ENCODE data around the gene PIP4K2A.
A peak's percentile ranks its signal among the peaks of the same experiment; 100 is the strongest.

Gene PIP4K2A

GRCh38 chr10:22620140-22620857, 94.1 kb downstream of the PIP4K2A start:
- DNase-seq (ENCODE audit: low spot score): peak; percentile 96

DNA sequence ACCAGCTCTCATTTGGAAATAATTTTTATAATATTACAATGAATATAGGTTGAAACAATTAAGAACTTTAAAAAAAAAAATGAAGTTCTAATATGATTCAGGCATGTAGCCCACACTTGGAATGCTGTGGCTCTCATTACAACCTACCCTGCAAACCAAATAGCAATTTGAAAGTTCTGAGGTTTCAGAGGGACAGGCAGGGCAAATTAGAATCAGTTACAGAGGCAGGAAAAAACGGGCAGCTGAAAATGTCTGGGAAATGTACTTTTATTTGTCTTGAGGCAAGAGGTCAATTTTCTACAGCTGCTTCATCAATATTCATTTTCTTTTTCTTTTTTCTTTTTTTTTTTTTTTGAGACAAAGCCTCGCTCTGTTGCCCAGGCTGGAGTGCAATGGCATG, 95.3 kb downstream of the PIP4K2A start:
- no peak for DNase-seq (ENCODE audit: low spot score)

DNA sequence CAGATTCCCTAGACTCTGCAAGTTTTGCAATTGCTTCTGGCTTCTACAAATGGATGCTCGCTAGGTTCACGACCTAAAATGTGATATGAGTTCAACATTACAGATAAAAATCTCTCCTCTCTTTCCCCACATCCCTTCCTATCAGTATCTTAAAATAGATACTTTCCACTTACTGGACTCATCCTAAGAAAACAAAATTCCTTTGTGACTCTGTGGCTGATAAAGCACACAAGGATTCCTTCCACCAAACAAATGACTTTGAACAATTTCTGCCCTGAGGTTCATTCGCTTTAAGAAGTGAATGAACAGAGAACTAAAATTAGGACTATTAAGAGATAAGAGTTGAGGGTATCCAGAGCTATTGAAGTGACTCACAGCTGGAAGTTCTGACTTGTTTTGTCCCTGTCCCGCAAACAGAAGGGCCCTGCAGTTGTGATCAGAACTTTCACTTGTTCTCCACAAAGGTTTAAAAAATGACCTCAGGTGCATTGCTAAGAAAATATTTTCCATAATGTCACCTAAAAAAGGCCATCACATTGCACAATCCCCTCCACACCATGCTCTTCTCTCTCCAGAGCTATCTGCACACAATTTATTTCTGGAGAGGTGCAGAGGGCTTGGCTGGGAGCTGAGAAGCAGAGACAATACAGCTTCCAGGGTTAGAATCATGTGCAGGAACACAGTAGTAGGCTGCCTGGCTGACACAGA, 96.1 kb downstream of the PIP4K2A start:
- DNase-seq (ENCODE audit: low spot score): no peak

- DNase-seq (ENCODE audit: low spot score): no peak
Measured at GRCh38 chr10:22617516-22617915, 96.9 kb downstream of the PIP4K2A start.

DNA sequence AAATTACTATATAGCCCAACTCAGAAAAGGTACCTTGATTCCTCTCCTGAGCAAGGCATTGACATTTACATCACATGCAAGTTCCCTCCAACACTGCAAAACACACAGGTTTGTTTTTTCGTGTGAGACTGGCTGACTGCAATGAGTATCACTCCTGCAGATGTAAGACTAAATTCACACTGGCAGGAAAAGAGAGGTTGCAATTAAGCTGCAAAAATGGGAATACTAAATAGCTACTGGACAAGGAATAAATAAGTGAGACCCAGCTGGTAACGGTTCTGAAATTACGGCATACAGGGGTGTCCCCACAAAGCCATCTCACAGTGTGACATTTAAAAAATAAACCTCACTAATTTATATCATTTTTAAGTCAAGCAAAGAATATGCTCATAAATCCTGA, 97.3 kb downstream of the PIP4K2A start:
- no peak for DNase-seq (ENCODE audit: low spot score)

GRCh38 chr10:22615819-22616499, 98.4 kb downstream of the PIP4K2A start:
- DNase-seq (ENCODE audit: low spot score): peak; percentile 75

DNA sequence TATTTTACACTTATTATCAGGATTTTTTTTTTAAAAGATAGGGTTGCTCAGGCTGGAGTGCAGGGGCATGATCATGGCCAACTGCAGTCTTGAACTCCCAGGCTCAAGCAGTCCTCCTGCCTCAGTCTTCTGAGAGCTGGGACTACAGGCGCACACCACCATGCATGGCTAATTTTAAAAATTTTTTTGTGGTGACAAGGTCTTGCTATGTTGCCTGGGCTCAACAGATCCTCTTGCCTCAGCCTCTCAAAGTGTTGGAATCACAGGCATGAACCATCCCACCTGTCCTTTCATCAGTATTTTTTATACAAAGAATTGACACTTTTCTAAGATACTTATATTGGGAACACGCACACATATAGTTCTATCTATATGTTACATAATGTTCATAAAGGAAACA, 99.3 kb downstream of the PIP4K2A start:
- DNase-seq (ENCODE audit: low spot score): peak; percentile 39

DNA sequence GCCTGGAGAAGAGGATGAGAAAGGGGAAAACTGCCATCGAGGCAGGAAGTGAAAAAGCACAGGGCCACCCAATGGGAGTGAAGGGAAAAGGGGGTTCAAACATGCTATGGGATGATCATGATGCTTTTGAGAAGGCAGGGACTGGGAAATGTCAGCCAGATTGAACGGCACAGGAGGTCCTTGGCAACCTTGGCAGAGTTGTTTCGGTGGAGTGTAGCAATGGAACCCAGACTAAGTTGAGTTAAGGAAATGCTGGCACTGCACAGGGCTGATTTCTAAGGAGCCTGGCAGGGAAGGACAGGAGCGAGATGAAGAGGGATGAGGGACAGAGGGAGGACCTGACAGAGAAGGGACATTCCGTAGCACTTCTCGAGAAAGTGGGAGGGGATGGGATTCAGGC, 101.4 kb downstream of the PIP4K2A start:
- no peak for DNase-seq (ENCODE audit: low spot score)

DNA sequence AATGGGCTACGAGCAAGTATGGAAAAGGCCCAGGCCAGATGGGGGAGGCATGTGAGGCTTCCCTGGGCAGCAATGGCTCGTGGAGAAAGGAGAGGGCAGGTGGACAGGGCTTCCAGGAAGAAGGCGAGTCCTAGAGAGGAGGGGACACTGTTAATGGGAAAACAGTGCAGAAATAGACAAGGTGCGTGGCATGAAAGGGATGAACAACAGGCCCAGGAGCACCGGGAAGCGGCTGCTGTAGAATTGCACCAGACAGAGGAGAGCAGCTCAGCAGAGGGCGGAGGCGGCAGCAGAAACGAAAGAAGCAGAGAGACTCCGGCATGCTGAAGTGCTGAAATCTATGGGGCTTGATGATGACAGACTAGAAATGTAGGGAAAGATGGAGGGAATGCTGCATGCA, 102.1 kb downstream of the PIP4K2A start:
- no peak for DNase-seq (ENCODE audit: low spot score)

DNA sequence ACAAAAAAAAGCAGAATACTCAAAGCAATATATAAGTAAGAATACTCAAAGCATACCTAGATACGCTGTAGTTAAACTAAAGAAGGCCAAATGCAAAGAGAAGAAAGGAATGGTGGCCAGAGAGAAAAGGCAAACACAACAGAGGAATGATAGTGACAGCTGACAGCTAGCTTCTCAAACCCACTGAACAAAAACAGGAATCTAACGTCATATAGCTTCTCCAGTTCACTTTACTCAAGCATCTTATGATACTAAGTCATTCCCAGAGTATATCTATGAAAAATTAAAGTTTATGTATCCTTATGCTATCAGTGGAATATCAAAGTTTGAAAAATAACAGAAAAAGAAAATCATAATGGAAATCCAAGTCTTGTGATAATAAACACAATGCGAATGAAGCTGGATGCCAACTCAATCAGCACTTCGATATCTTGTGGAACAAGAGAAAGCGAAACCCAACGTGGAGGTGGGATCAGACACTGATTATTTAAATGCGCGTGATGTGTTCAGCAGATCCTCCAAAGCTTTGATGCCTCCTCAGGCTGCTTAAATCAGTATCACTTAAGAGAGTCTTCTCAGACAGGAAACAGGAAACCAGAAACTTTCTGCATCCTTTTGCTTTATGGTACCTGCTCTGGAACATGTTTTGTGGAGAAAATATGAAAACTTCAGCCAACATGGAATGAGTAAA, 102.8 kb downstream of the PIP4K2A start:
- DNase-seq (ENCODE audit: low spot score): no peak

- DNase-seq (ENCODE audit: low spot score): no peak
Measured at GRCh38 chr10:22610610-22611009, 103.8 kb downstream of the PIP4K2A start.

DNA sequence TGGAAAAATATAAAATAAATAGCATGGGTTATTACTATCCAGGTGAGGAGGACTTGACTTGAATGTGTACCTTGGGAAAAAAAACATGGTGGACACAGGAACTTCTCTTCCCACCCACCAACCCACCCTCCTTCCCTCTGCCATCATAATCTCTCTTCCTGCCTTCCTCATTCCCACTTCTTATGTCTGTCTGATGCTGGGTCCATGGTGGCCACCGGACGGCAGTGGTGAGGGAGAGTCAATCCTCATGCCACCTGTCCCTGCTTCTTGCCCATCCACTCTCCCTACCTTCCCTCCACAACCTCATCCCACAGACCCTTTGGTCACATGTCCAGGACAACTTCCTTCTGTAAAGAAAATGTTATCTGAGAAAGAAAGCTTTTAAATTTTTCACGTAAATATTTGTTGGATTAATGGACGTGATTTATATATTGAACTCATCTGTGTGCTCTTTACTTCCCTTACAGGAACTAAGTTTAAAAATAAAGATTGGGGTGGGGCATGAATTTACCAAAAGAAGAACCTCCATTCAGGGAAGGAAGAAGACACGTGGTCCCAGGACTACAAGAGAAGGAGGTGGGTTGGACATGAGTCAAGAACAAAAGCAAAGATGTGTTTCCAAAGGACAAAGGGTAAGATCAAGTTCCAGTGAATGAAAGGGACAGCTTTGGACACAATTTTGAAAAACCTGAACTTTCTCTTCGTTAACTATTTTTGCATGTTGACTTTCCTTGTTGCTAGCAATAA, 104.5 kb downstream of the PIP4K2A start:
- no peak for DNase-seq (ENCODE audit: low spot score)

DNA sequence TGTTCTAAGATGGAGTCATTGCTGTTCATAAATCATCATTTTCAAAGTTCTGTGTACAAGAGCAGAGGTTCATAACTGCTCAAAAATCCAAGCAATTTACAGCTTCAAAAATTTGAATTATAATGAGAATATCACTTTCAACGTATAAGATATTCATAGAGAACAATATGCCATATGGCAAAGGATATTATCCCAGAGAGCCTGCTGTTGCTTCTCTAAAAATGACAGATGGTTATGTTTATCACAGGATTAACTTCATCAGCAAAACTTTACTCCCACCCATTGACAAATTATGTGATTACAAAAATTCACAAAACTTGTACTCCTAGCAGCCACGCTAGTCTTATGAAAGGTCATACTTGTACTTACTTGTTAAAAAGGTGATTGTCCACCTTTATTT, 105.1 kb downstream of the PIP4K2A start:
- no peak for DNase-seq (ENCODE audit: low spot score)

DNA sequence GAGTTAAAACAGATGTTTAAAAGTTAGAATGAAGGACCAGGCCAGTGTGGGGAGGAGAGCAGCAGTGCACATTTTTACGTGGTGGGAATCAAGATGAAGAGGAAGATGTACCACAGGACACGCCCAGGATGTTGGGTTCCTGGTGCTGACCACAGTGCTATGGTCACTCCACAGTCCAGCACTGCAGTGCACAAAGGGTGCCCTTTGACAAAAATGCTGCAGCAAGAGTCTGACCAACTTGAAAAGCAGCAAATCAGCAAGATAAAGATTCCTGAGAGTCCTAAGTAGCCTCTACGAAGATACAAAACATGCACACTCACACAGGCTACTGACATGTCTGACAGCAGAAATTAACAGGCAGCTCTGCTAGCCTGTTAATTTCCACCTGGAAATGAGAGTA, 107.1 kb downstream of the PIP4K2A start:
- no peak for DNase-seq (ENCODE audit: low spot score)

DNA sequence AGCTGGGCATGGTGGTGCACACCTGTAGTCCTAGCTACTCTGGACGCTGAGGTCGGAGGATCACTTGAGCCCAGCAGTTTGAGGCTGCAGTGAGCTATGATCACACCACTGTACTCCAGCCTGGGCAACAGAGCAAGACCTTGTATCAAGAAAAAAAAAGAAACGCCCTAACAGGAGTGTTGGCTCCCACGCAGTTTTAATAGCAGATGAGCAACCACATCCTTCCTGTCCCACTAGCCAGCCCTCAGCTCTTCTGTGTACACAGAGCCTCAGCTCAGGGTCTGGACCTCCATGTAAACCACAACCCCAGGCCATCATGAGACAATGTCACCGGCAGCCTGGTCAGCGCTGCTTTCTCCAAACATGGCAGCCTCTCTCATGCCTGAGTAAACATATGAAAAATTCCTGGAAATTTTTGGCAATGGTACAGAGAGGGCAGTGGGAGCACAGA, 108.2 kb downstream of the PIP4K2A start:
- peak; percentile 83 for DNase-seq (ENCODE audit: low spot score)

- peak; percentile 80 for DNase-seq (ENCODE audit: low spot score)
Measured at GRCh38 chr10:22605168-22605567, 109.2 kb downstream of the PIP4K2A start.

GRCh38 chr10:22604344-22605126, 109.8 kb downstream of the PIP4K2A start:
- DNase-seq (ENCODE audit: low spot score): no peak

GRCh38 chr10:22603581-22603980, 110.8 kb downstream of the PIP4K2A start:
- no peak for DNase-seq (ENCODE audit: low spot score)

GRCh38 chr10:22601618-22602017, 112.8 kb downstream of the PIP4K2A start:
- DNase-seq (ENCODE audit: low spot score): no peak

DNA sequence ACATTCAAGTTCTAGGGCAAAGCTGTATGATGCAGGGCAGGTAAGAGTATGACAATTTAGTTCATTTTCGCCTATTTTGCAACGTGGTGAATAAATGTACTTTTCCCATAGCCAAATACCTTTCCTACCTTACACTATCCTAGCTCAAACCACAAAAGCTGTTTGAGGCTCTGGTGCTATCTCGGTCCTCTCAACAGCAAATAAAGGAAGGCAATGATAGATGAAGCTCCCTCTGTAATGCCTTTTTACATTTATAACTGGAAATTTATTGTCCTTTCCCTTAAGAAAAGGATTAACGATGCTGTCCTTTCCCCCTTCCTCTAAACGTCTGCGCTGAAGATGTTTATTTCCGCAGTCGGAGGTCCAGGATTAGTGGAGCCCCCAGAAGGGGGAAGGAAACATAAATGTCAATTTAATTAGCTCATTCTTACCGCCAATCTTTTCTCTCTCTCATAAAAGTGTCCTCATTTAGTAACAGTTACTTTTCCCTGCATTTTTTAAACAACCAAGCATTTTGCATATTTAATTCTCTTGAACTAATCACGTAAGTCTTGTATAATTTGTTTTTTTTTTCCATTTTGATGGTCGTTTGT, 114.6 kb downstream of the PIP4K2A start:
- no peak for DNase-seq (ENCODE audit: low spot score)

Measured in kidney tubule cell (primary cell).